ENCODE data around the gene SUCLG2.

GRCh38 chr3:67619991-67620390 lies 34.4 kb downstream of the SUCLG2 start:
- TF ChIP-seq CTCF (conservative IDR thresholded peaks at IDR 0.05 in 1 of 2, IDR thresholded peaks at IDR 0.05 in 1 of 2; ENCODE audit: low read depth in 1 of 2, low read length in 2 of 2) (no peak), EZH2 (IDR thresholded peaks at IDR 0.05; ENCODE audit: low read length, missing control alignments) (no peak)
